Ascending aorta (tissue), 2 donors: Measurements from ENCODE around the gene ATP8A2. TPM values are rescaled to one million over a fixed set of nuclear protein-coding genes. Genes with fewer than 3 reads are reported as not detected.
"Not testable (repeated sequence)": the region's sequence is repeated elsewhere in the genome, so short reads cannot be mapped to it uniquely, and the experiment has no call there.

Experiments used
- DNase-seq, 2 donors: peaks; one replicate each; pipeline ENCODE4 v3.0.0-alpha.2; 2019; ENCODE audit warnings: low spot score in 2 of 2
- H3K27ac ChIP-seq, 2 donors: fragments of 200-600 bp; sonication (generic); one replicate each; pipeline ENCODE4 v1.5.1; 2016 to 2017; ENCODE audit warnings: mild to moderate bottlenecking in 1 of 2
- H3K27me3 ChIP-seq: fragments of 200-600 bp; sonication (generic); one replicate; pipeline ENCODE4 v1.5.1; 2017
- H3K36me3 ChIP-seq, 2 donors: fragments of 200-600 bp; sonication (generic); one replicate each; pipeline ENCODE4 v1.5.1; 2016
- H3K4me1 ChIP-seq, 2 donors: fragments of 200-600 bp; sonication (generic); one replicate each; pipeline ENCODE4 v1.5.1; 2016 to 2017; ENCODE audit warnings: mild to moderate bottlenecking in 1 of 2
- H3K4me3 ChIP-seq, 2 donors: fragments of 200-600 bp; sonication (generic); one replicate each; pipeline ENCODE4 v1.5.1; 2016 to 2017; ENCODE audit warnings: mild to moderate bottlenecking in 1 of 2
- H3K9me3 ChIP-seq, 2 donors: fragments of 200-600 bp; sonication (generic); one replicate each; pipeline ENCODE4 v1.5.1; 2016
- intact Hi-C: fragments of 100-400 bp; cut with DNase I; formaldehyde crosslinking; loops from one replicate; pipeline ENCODE4 v1.15.1; 2023
- total RNA-seq: library from RNA; depleted of rRNA; stranded (reverse); fragments of >200 nt; gene quantifications from one replicate; pipeline ENCODE4 v1.1.0, GENCODE V29; 2016
- TF ChIP-seq, protein P1 (sequence below), 3 experiments: fragments of 200-600 bp in 2 of 3; fragments of 450-650 bp in 1 of 3; sonication (generic) in 2 of 3; IDR thresholded peaks; one replicate each; pipeline ENCODE4 v1.5.1; 2016 to 2019; ENCODE audit warnings: antibody characterized with exemption in 3 of 3, mild to moderate bottlenecking in 1 of 3, moderate library complexity in 1 of 3

ATP8A2 gene
- total RNA-seq, 1 donor from 2014 or later = under 0.01 TPM

- Histone ChIP-seq H3K27me3 (no peaks in the 10 kb centered on the region), H3K4me1 (no peaks in the 10 kb centered on the region), H3K27ac (no peak overlapping the region), H3K36me3 (no peaks in the 10 kb centered on the region), H3K9me3 (no peaks in the 10 kb centered on the region), H3K4me3 (no peak overlapping the region)
- DNase-seq = no peak
- TF ChIP-seq, protein P1, sequence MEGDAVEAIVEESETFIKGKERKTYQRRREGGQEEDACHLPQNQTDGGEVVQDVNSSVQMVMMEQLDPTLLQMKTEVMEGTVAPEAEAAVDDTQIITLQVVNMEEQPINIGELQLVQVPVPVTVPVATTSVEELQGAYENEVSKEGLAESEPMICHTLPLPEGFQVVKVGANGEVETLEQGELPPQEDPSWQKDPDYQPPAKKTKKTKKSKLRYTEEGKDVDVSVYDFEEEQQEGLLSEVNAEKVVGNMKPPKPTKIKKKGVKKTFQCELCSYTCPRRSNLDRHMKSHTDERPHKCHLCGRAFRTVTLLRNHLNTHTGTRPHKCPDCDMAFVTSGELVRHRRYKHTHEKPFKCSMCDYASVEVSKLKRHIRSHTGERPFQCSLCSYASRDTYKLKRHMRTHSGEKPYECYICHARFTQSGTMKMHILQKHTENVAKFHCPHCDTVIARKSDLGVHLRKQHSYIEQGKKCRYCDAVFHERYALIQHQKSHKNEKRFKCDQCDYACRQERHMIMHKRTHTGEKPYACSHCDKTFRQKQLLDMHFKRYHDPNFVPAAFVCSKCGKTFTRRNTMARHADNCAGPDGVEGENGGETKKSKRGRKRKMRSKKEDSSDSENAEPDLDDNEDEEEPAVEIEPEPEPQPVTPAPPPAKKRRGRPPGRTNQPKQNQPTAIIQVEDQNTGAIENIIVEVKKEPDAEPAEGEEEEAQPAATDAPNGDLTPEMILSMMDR (IDR thresholded peaks at IDR 0.05) = no peak
- intact Hi-C loops = no loop called here
Observed at GRCh38 chr13:25561812-25562211, 190.0 kb downstream of the ATP8A2 start.

- H3K27me3 ChIP-seq = no peaks in the 10 kb centered on the region
- H3K36me3 ChIP-seq = no peaks in the 10 kb centered on the region
- intact Hi-C loops = no loop called here
- no peak for DNase-seq
- H3K27ac ChIP-seq = no peak overlapping the region
- H3K9me3 ChIP-seq = no peaks in the 10 kb centered on the region
- no peaks in the 10 kb centered on the region for H3K4me1 ChIP-seq
- H3K4me3 ChIP-seq = no peak overlapping the region
- TF ChIP-seq, protein P1 (IDR thresholded peaks at IDR 0.05) = no peak
Observed at GRCh38 chr13:25570185-25570584, 198.4 kb downstream of the ATP8A2 start.

DNA sequence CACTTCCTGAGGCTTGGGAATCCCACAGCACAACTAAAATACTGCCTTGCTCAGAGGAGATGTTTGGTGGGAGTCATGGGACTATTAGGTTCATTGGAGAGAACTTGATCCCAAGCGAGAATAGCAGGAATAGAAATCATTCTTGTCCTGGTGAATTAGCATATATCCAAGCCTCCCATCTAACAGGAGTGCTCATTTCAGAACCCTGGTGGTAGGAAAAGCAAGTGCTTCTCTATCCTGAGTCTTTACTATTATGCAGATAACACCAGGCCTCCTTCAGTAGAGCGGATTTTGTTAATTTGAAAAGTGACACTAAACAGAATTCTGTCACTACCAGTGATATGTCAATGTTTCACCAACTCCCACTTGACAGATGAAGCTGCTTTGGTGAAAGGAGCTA is 199.5 kb downstream of the ATP8A2 start:
- Histone ChIP-seq H3K4me1 (no peaks in the 10 kb centered on the region), H3K27me3 (no peaks in the 10 kb centered on the region), H3K27ac (no peak overlapping the region), H3K9me3 (no peaks in the 10 kb centered on the region), H3K36me3 (no peaks in the 10 kb centered on the region), H3K4me3 (no peak overlapping the region)
- DNase-seq = no peak
- TF ChIP-seq, protein P1 (IDR thresholded peaks at IDR 0.05) = no peak
- intact Hi-C loops = no loop called here

DNA sequence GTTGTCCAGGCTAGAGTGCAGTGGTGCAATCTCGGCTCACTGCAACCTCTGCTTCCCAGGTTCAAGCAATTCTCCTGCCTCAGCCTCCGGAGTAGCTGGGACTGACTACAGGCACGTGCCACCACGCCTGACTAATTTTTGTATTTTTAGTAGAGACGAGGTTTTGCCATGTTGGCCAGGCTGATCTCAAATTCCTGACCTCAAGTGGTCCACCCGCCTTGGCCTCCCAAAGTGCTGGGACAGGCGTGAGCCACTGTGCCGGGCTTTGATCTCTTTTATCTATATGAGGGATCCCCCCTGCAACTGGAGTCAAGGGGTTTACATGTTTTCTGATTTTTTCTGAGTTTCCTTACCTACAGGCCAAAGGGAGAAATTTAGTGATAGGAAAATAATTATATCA is 200.4 kb downstream of the ATP8A2 start:
- not testable (repeated sequence) for DNase-seq

GRCh38 chr13:25574437-25575411 is 202.9 kb downstream of the ATP8A2 start:
- H3K36me3 ChIP-seq = no peaks in the 10 kb centered on the region
- no peaks in the 10 kb centered on the region for H3K9me3 ChIP-seq
- no peaks in the 10 kb centered on the region for H3K4me1 ChIP-seq
- intact Hi-C loops = loop anchor here (2.0 kb wide), 1 partner anchor 488 kb away; no protein-coding TSS in a partner anchor
- no peak overlapping the region for H3K4me3 ChIP-seq
- no peak overlapping the region for H3K27ac ChIP-seq
- TF ChIP-seq, protein P1 (IDR thresholded peaks at IDR 0.05) = peak; percentile 22 to 82 (median 80)
- no peaks in the 10 kb centered on the region for H3K27me3 ChIP-seq
- peak in 1 of 2 donors; percentile 79 for DNase-seq

More for the DNA sequence above, 200.4 kb downstream of the ATP8A2 start:
- H3K27ac ChIP-seq, H3K4me1 ChIP-seq, H3K27me3 ChIP-seq, H3K4me3 ChIP-seq, H3K9me3 ChIP-seq, intact Hi-C loops, H3K36me3 ChIP-seq: not testable (repeated sequence)

DNA sequence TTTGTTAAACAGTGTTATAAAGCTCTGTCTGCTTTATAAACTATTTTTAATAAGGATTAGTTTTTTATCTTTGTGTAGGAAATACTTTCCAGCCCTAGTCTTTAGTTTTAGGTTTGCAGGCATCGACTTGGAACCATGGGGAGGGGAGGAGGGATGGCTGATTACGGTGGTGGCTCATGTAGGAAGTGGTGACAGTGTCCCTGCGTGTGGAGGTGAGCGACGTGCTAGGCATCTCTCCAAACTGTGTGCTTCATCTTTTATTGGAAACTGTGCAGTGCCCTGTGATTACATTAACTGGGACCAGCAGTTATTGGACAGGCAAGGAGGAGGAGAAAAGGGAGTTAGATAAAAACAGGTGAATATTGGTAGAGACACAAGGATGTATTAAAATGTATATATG is 203.8 kb downstream of the ATP8A2 start:
- no peaks in the 10 kb centered on the region for H3K9me3 ChIP-seq
- TF ChIP-seq, protein P1 (IDR thresholded peaks at IDR 0.05) = no peak
- intact Hi-C loops = loop anchor here (2.0 kb wide), 1 partner anchor 487 kb away; no protein-coding TSS in a partner anchor

More for the DNA sequence above, 203.8 kb downstream of the ATP8A2 start:
- Histone ChIP-seq H3K27ac (no peak overlapping the region), H3K27me3 (no peaks in the 10 kb centered on the region), H3K4me3 (no peak overlapping the region), H3K36me3 (no peaks in the 10 kb centered on the region), H3K4me1 (no peaks in the 10 kb centered on the region)
- DNase-seq = no peak
